Trophoblast cell (in vitro differentiated cells and primary cell): ENCODE results near the gene CCDC74B.
A peak's percentile ranks its signal among the peaks of the same experiment; 100 is the strongest.
"Not testable (repeated sequence)": the region's sequence is repeated elsewhere in the genome, so short reads cannot be mapped to it uniquely, and the experiment has no call there.

Experiments
- DNase-seq, 2 donors: peaks; one replicate each; pipeline ENCODE4 v3.0.0-alpha.2; 2016
- H2AFZ ChIP-seq: 2 replicates; pipeline ENCODE4 v1.6.1; 2013; ENCODE audit warnings: low read length, moderate library complexity, mild to moderate bottlenecking; ENCODE audit not compliant: insufficient read depth, poor library complexity
- H2AK5ac ChIP-seq: 2 replicates; pipeline ENCODE4 v1.6.1; 2013; ENCODE audit warnings: mild to moderate bottlenecking, low read length
- H2BK120ac ChIP-seq: 2 replicates; pipeline ENCODE4 v1.6.1; 2013; ENCODE audit warnings: low read length, mild to moderate bottlenecking, moderate library complexity; ENCODE audit not compliant: insufficient read depth, poor library complexity
- H2BK12ac ChIP-seq: 2 replicates; pipeline ENCODE4 v1.6.1; 2013; ENCODE audit warnings: mild to moderate bottlenecking, low read length, moderate library complexity
- H2BK5ac ChIP-seq: 2 replicates; pipeline ENCODE4 v1.6.1; 2013; ENCODE audit warnings: low read length, low read depth, moderate library complexity, mild to moderate bottlenecking; ENCODE audit not compliant: poor library complexity
- H3K14ac ChIP-seq: 2 replicates; pipeline ENCODE4 v1.6.1; 2013; ENCODE audit warnings: mild to moderate bottlenecking, low read length
- H3K18ac ChIP-seq: 2 replicates; pipeline ENCODE4 v1.6.1; 2013; ENCODE audit warnings: mild to moderate bottlenecking, low read length
- H3K23ac ChIP-seq: 2 replicates; pipeline ENCODE4 v1.6.1; 2013; ENCODE audit warnings: low read length
- H3K27ac ChIP-seq: 2 replicates; pipeline ENCODE4 v1.5.1; 2013; ENCODE audit warnings: low read depth, mild to moderate bottlenecking, inconsistent platforms, low read length, moderate library complexity
- H3K27me3 ChIP-seq: 2 replicates; pipeline ENCODE4 v1.6.1; 2013; ENCODE audit warnings: inconsistent platforms, mild to moderate bottlenecking, low read length, moderate library complexity; ENCODE audit not compliant: insufficient read depth
- H3K36me3 ChIP-seq, 2 experiments: 1 replicate in 1 of 2; 2 replicates in 1 of 2; pipeline ENCODE4 v1.6.1; 2013; ENCODE audit warnings: low read length in 2 of 2, mild to moderate bottlenecking in 2 of 2, moderate library complexity in 1 of 2; ENCODE audit not compliant: insufficient read depth in 2 of 2, control insufficient read depth in 1 of 2
- H3K4ac ChIP-seq: 2 replicates; pipeline ENCODE4 v1.6.1; 2013; ENCODE audit warnings: low read depth, mild to moderate bottlenecking, low read length, moderate library complexity
- H3K4me1 ChIP-seq, 2 experiments: 1 replicate in 1 of 2; 2 replicates in 1 of 2; pipeline ENCODE4 v1.6.1; 2013; ENCODE audit warnings: low read length in 2 of 2, mild to moderate bottlenecking in 2 of 2, moderate library complexity in 1 of 2; ENCODE audit not compliant: insufficient read depth in 2 of 2, control insufficient read depth in 1 of 2
- H3K4me2 ChIP-seq: 2 replicates; pipeline ENCODE4 v1.6.1; 2013; ENCODE audit warnings: inconsistent platforms, mild to moderate bottlenecking, low read length, moderate library complexity
- H3K4me3 ChIP-seq: 2 replicates; pipeline ENCODE4 v1.5.1; 2013; ENCODE audit warnings: mild to moderate bottlenecking, low read depth, low read length, inconsistent platforms
- H3K79me1 ChIP-seq: one replicate; pipeline ENCODE4 v1.6.1; 2013; ENCODE audit warnings: low read length
- H3K79me2 ChIP-seq: 2 replicates; pipeline ENCODE4 v1.6.1; 2013; ENCODE audit warnings: low read length, mild to moderate bottlenecking; ENCODE audit not compliant: control insufficient read depth, insufficient read depth, poor library complexity
- H3K9ac ChIP-seq: 2 replicates; pipeline ENCODE4 v1.6.1; 2013; ENCODE audit warnings: mild to moderate bottlenecking, low read length
- H3K9me3 ChIP-seq: 2 replicates; pipeline ENCODE4 v1.6.1; 2013; ENCODE audit warnings: low read depth, mild to moderate bottlenecking, control low read depth, inconsistent platforms, low read length; ENCODE audit not compliant: insufficient read depth
- H4K12ac ChIP-seq: 2 replicates; pipeline ENCODE4 v1.6.1; 2013; ENCODE audit warnings: low read depth, mild to moderate bottlenecking, low read length, moderate library complexity
- H4K8ac ChIP-seq: 2 replicates; pipeline ENCODE4 v1.6.1; 2013; ENCODE audit warnings: low read depth, mild to moderate bottlenecking, low read length, moderate library complexity
- H4K91ac ChIP-seq: one replicate; pipeline ENCODE4 v1.6.1; 2013; ENCODE audit warnings: low read depth, mild to moderate bottlenecking, low read length, moderate library complexity
- WGBS: extraction: QIAGEN DNeasy Blood & Tissue Kit; methylation state at CpG from one replicate; pipeline ENCODE4 v1.1.7; 2013; ENCODE audit warnings: missing lambda C conversion rate; ENCODE audit not compliant: insufficient read length, insufficient coverage; ENCODE audit errors: extremely low coverage; 5-methylcytosine and 5-hydroxymethylcytosine counted together

CCDC74B gene

GRCh38 chr2:130137118-130137517, 7.8 kb downstream of the CCDC74B start:
- H3K9ac ChIP-seq, H2BK120ac ChIP-seq, H3K79me1 ChIP-seq, H2AK5ac ChIP-seq, H3K27ac ChIP-seq, H3K9me3 ChIP-seq, H3K4ac ChIP-seq, H4K8ac ChIP-seq, DNase-seq, H2BK5ac ChIP-seq, H3K23ac ChIP-seq, H3K14ac ChIP-seq, H3K4me2 ChIP-seq, H3K79me2 ChIP-seq, H3K18ac ChIP-seq, H2BK12ac ChIP-seq, H3K4me3 ChIP-seq, H2AFZ ChIP-seq, H3K27me3 ChIP-seq, H3K36me3 ChIP-seq, H3K4me1 ChIP-seq, H4K12ac ChIP-seq, H4K91ac ChIP-seq: not testable (repeated sequence)
- WGBS = no CpG with 5 or more reads among the region's 5 CpGs

- not testable (repeated sequence) for H3K4me3 ChIP-seq, H4K12ac ChIP-seq, H3K9ac ChIP-seq, H3K36me3 ChIP-seq, H3K18ac ChIP-seq, H2BK120ac ChIP-seq, H3K23ac ChIP-seq, H3K4me2 ChIP-seq, H3K4me1 ChIP-seq, H2BK12ac ChIP-seq, H4K8ac ChIP-seq, H3K9me3 ChIP-seq, H4K91ac ChIP-seq, H2AK5ac ChIP-seq, H2BK5ac ChIP-seq, H3K27ac ChIP-seq, H3K27me3 ChIP-seq, H3K79me2 ChIP-seq, H3K14ac ChIP-seq, H2AFZ ChIP-seq, H3K79me1 ChIP-seq, DNase-seq, H3K4ac ChIP-seq
- WGBS = no CpG with 5 or more reads among the region's 10 CpGs
These were observed 8.4 kb downstream of the CCDC74B start for GRCh38 chr2:130136546-130136945.

GRCh38 chr2:130135692-130136541, 9.0 kb downstream of the CCDC74B start:
- Histone ChIP-seq H3K4me1 (no peaks in the 10 kb centered on the region), H3K14ac (peak overlapping the region; percentile 37), H3K23ac (no peak overlapping the region), H3K4ac (no peak overlapping the region), H3K9ac (no peak overlapping the region), H3K36me3 (no peaks in the 10 kb centered on the region), H2BK12ac (peak overlapping the region; percentile 58), H2AK5ac (peak overlapping the region; percentile 24), H4K12ac (no peak overlapping the region), H4K91ac (peak overlapping the region; percentile 47), H3K18ac (no peak overlapping the region), H3K79me1 (no peaks in the 10 kb centered on the region), H3K9me3 (no peaks in the 10 kb centered on the region), H3K27ac (no peak overlapping the region), H3K27me3 (no peaks in the 10 kb centered on the region), H3K4me2 (no peak overlapping the region), H3K4me3 (no peak overlapping the region), H2BK5ac (no peak overlapping the region), H2BK120ac (peak overlapping the region; percentile 43), H4K8ac (no peak overlapping the region), H3K79me2 (no peaks in the 10 kb centered on the region), H2AFZ (no peak overlapping the region)
- WGBS = no CpG with 5 or more reads among the region's 15 CpGs
- DNase-seq = no peak

- DNase-seq = peak; percentile 60 to 64
These were observed 15.6 kb downstream of the CCDC74B start, which contains the start of gene POTEF for GRCh38 chr2:130129120-130129829. TSS of gene POTEF (minus strand) at chr2:130129222. CDS start at chr2:130120515, 8,707 bp downstream.

More at GRCh38 chr2:130129120-130129829, 15.6 kb downstream of the CCDC74B start, which contains the start of gene POTEF:
- H2BK5ac ChIP-seq, H2AK5ac ChIP-seq, H3K36me3 ChIP-seq, H3K4me1 ChIP-seq, H2BK12ac ChIP-seq, H4K12ac ChIP-seq, H3K9me3 ChIP-seq, H2BK120ac ChIP-seq, H3K27ac ChIP-seq, H3K14ac ChIP-seq, H3K27me3 ChIP-seq, H3K9ac ChIP-seq, H3K4me2 ChIP-seq, H3K4me3 ChIP-seq, H3K4ac ChIP-seq, H3K18ac ChIP-seq, H3K79me1 ChIP-seq, H4K8ac ChIP-seq, H2AFZ ChIP-seq, H3K23ac ChIP-seq, H3K79me2 ChIP-seq, H4K91ac ChIP-seq: not testable (repeated sequence)
- no CpG with 5 or more reads among the region's 29 CpGs for WGBS
